H9 (cell line): ENCODE results near the gene IL1RAPL2. TPM values are rescaled to one million over a fixed set of nuclear protein-coding genes. Genes with fewer than 3 reads are reported as not detected.

Source experiments
- DNase-seq: peaks from one replicate; pipeline ENCODE4 v3.0.0-alpha.2; 2017
- H2AFZ ChIP-seq: one replicate; pipeline ENCODE4 v1.6.1; 2013; ENCODE audit warnings: mild to moderate bottlenecking, low read length, control low read depth, moderate library complexity
- H2AK5ac ChIP-seq: 2 replicates; pipeline ENCODE4 v1.6.1; 2013; ENCODE audit warnings: low read length, control low read depth, mixed read lengths; ENCODE audit not compliant: insufficient read length
- H2BK120ac ChIP-seq: one replicate; pipeline ENCODE4 v1.6.1; 2013; ENCODE audit warnings: low read depth, mild to moderate bottlenecking, low read length, control low read depth, inconsistent platforms; ENCODE audit not compliant: poor library complexity, severe bottlenecking
- H2BK12ac ChIP-seq: 2 replicates; pipeline ENCODE4 v1.6.1; 2013; ENCODE audit warnings: low read length, control low read depth, mixed read lengths, low read depth; ENCODE audit not compliant: insufficient read length
- H2BK15ac ChIP-seq: 2 replicates; pipeline ENCODE4 v1.6.1; 2013; ENCODE audit warnings: low read depth, low read length, control low read depth
- H2BK20ac ChIP-seq: one replicate; pipeline ENCODE4 v1.6.1; 2013; ENCODE audit warnings: low read depth, mild to moderate bottlenecking, low read length, control low read depth, inconsistent platforms; ENCODE audit not compliant: poor library complexity, severe bottlenecking
- H2BK5ac ChIP-seq: 2 replicates; pipeline ENCODE4 v1.6.1; 2013; ENCODE audit warnings: low read length, control low read depth, mixed read lengths; ENCODE audit not compliant: insufficient read length
- H3K14ac ChIP-seq: 2 replicates; pipeline ENCODE4 v1.6.1; 2013; ENCODE audit warnings: low read length, control low read depth; ENCODE audit not compliant: insufficient read depth
- H3K18ac ChIP-seq: 2 replicates; pipeline ENCODE4 v1.6.1; 2013; ENCODE audit warnings: low read depth, mild to moderate bottlenecking, mixed read lengths, low read length, control low read depth; ENCODE audit not compliant: insufficient read length
- H3K23ac ChIP-seq: 2 replicates; pipeline ENCODE4 v1.6.1; 2013; ENCODE audit warnings: low read length, control low read depth, mixed read lengths, low read depth; ENCODE audit not compliant: insufficient read length
- H3K23me2 ChIP-seq: 2 replicates; pipeline ENCODE4 v1.6.1; 2013; ENCODE audit warnings: low read depth, mild to moderate bottlenecking, mixed read lengths, low read length, control low read depth; ENCODE audit not compliant: insufficient read length, poor library complexity, severe bottlenecking
- H3K27ac ChIP-seq: 2 replicates; pipeline ENCODE4 v1.5.1; 2013; ENCODE audit warnings: low read length, control low read depth, mixed read lengths, low read depth; ENCODE audit not compliant: insufficient read length
- H3K27me3 ChIP-seq: 2 replicates; pipeline ENCODE4 v1.6.1; 2013; ENCODE audit warnings: low read length, control low read depth, inconsistent platforms; ENCODE audit not compliant: insufficient read depth
- H3K4ac ChIP-seq: 2 replicates; pipeline ENCODE4 v1.6.1; 2013; ENCODE audit warnings: low read depth, mild to moderate bottlenecking, control low read depth, inconsistent platforms, low read length, moderate library complexity
- H3K4me1 ChIP-seq: 2 replicates; pipeline ENCODE4 v1.6.1; 2013; ENCODE audit warnings: low read length, control low read depth, inconsistent platforms; ENCODE audit not compliant: insufficient read depth
- H3K4me2 ChIP-seq: 2 replicates; pipeline ENCODE4 v1.6.1; 2013; ENCODE audit warnings: low read length, control low read depth, mixed read lengths; ENCODE audit not compliant: insufficient read length, insufficient read depth
- H3K56ac ChIP-seq: 2 replicates; pipeline ENCODE4 v1.6.1; 2013; ENCODE audit warnings: low read depth, mild to moderate bottlenecking, mixed read lengths, low read length, control low read depth; ENCODE audit not compliant: insufficient read length
- H3K79me1 ChIP-seq: 2 replicates; pipeline ENCODE4 v1.6.1; 2013; ENCODE audit warnings: low read depth, mild to moderate bottlenecking, moderate library complexity, low read length, control low read depth, inconsistent platforms; ENCODE audit not compliant: insufficient read depth, poor library complexity, severe bottlenecking
- H3K79me2 ChIP-seq: 2 replicates; pipeline ENCODE4 v1.6.1; 2013; ENCODE audit warnings: low read length, control low read depth, inconsistent platforms; ENCODE audit not compliant: insufficient read depth
- H3K9ac ChIP-seq: 2 replicates; pipeline ENCODE4 v1.6.1; 2013; ENCODE audit warnings: low read length, control low read depth, mixed read lengths; ENCODE audit not compliant: insufficient read length; ENCODE audit errors: extremely low read depth
- H3K9me3 ChIP-seq: one replicate; pipeline ENCODE4 v1.6.1; 2013; ENCODE audit warnings: low read depth, low read length, inconsistent platforms; ENCODE audit not compliant: control insufficient read depth
- H3T11ph ChIP-seq: one replicate; pipeline ENCODE4 v1.6.1; 2013; ENCODE audit warnings: mild to moderate bottlenecking, low read length, control low read depth, inconsistent platforms
- H4K20me1 ChIP-seq: one replicate; pipeline ENCODE4 v1.6.1; 2013; ENCODE audit not compliant: control insufficient read depth, insufficient read length, insufficient read depth
- H4K5ac ChIP-seq: 2 replicates; pipeline ENCODE4 v1.6.1; 2013; ENCODE audit warnings: low read depth, mild to moderate bottlenecking, mixed read lengths, low read length, control low read depth; ENCODE audit not compliant: insufficient read length
- H4K8ac ChIP-seq: replicated peaks from 2 replicates; pipeline ENCODE4 v1.6.1; 2013; ENCODE audit warnings: low read length, control low read depth, mixed read lengths, low read depth; ENCODE audit not compliant: insufficient read length
- H4K91ac ChIP-seq: 2 replicates; pipeline ENCODE4 v1.6.1; 2013; ENCODE audit warnings: low read depth, mild to moderate bottlenecking, moderate library complexity, mixed read lengths, low read length, control low read depth; ENCODE audit not compliant: insufficient read length
- H3K27ac Mint-ChIP-seq, 3 experiments: 2 replicates in 2 of 3; 3 replicates in 1 of 3; pipeline ENCODE4 v1.8.0; 2020 to 2021; ENCODE audit warnings: mixed read lengths in 3 of 3, mild to moderate bottlenecking in 1 of 3, moderate library complexity in 1 of 3
- H3K27me3 Mint-ChIP-seq: 2 replicates; pipeline ENCODE4 v1.8.0; 2021; ENCODE audit warnings: low read depth, mild to moderate bottlenecking, moderate library complexity, mixed read lengths
- H3K36me3 Mint-ChIP-seq, 3 experiments: 2 replicates in 2 of 3; 3 replicates in 1 of 3; pipeline ENCODE4 v1.8.0; 2020 to 2021; ENCODE audit warnings: low read depth in 3 of 3, mixed read lengths in 3 of 3; ENCODE audit not compliant: insufficient read depth in 1 of 3
- H3K4me1 Mint-ChIP-seq, 2 experiments: 2 replicates each; pipeline ENCODE4 v1.8.0; 2020; ENCODE audit warnings: mixed read lengths in 2 of 2
- H3K4me3 Mint-ChIP-seq, 2 experiments: 2 replicates in 1 of 2; 3 replicates in 1 of 2; pipeline ENCODE4 v1.8.0; 2020 to 2021; ENCODE audit warnings: mild to moderate bottlenecking in 2 of 2, mixed read lengths in 2 of 2, moderate library complexity in 1 of 2
- H3K9me3 Mint-ChIP-seq, 2 experiments: 2 replicates in 1 of 2; 3 replicates in 1 of 2; pipeline ENCODE4 v1.8.0; 2020; ENCODE audit warnings: mild to moderate bottlenecking in 2 of 2, mixed read lengths in 2 of 2, moderate library complexity in 1 of 2
- WGBS: extraction: QIAGEN DNeasy Blood & Tissue Kit; methylation state at CpG from one replicate; pipeline ENCODE4 v1.1.7; 2013; ENCODE audit warnings: missing lambda C conversion rate, low lambda C conversion rate, mixed read lengths; ENCODE audit not compliant: insufficient read length; ENCODE audit errors: extremely low coverage; 5-methylcytosine and 5-hydroxymethylcytosine counted together
- total RNA-seq: library from RNA; stranded (reverse); gene quantifications from 2 replicates; pipeline ENCODE4 v1.2.1, GENCODE V29; 2021
- TF ChIP-seq, protein P1 (sequence below): fragments of 200-600 bp; sonication (generic); conservative IDR thresholded peaks from 3 replicates; pipeline ENCODE4 v1.8.0; 2021; ENCODE audit warnings: antibody characterized with exemption, mild to moderate bottlenecking

Gene IL1RAPL2
- total RNA-seq, 1 experiment from 2014 or later = not detected

DNA sequence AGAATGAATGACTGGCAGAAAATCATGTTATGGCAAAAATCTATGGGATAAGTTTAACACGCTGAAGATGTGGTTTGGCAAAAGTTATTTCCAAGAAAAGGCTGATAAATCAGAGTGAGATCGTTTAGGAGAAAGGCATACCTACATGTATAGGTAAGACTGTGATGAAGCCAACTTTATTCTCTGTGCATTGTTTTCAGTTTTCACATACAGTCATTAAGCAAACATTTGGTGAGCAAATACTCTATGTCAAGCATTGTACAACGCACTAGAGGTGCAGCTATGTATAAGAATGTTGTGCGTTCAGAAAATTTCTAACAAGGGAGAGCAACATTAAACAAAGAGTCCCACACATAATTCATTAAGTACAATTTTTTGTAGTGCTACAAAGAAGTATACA, 532.8 kb downstream of the IL1RAPL2 start:
- H3K9me3 Mint-ChIP-seq = peaks cover 0 to 51% of the 10 kb centered on the region in 2 experiments; a peak in 3 of 5 replicates
- no peak overlapping the region for H4K5ac ChIP-seq
- TF ChIP-seq, protein P1, sequence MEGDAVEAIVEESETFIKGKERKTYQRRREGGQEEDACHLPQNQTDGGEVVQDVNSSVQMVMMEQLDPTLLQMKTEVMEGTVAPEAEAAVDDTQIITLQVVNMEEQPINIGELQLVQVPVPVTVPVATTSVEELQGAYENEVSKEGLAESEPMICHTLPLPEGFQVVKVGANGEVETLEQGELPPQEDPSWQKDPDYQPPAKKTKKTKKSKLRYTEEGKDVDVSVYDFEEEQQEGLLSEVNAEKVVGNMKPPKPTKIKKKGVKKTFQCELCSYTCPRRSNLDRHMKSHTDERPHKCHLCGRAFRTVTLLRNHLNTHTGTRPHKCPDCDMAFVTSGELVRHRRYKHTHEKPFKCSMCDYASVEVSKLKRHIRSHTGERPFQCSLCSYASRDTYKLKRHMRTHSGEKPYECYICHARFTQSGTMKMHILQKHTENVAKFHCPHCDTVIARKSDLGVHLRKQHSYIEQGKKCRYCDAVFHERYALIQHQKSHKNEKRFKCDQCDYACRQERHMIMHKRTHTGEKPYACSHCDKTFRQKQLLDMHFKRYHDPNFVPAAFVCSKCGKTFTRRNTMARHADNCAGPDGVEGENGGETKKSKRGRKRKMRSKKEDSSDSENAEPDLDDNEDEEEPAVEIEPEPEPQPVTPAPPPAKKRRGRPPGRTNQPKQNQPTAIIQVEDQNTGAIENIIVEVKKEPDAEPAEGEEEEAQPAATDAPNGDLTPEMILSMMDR = no peak
- no peak overlapping the region for H2BK12ac ChIP-seq
- H3K9ac ChIP-seq = no peak overlapping the region
- H2BK15ac ChIP-seq = no peak overlapping the region
- H3K4me2 ChIP-seq = no peak overlapping the region
- H3T11ph ChIP-seq = no peak overlapping the region
- H3K27me3 ChIP-seq = no peaks in the 10 kb centered on the region
- no peak overlapping the region for H4K91ac ChIP-seq
- H3K9me3 ChIP-seq = no peaks in the 10 kb centered on the region
- no peak overlapping the region for H2BK120ac ChIP-seq
- H3K56ac ChIP-seq = no peak overlapping the region
- no CpG with 5 or more reads among the region's 4 CpGs for WGBS
- no peak overlapping the region for H4K8ac ChIP-seq
- H3K79me2 ChIP-seq = no peaks in the 10 kb centered on the region
- H3K27ac ChIP-seq = no peak overlapping the region
- H3K14ac ChIP-seq = no peak overlapping the region
- H3K4ac ChIP-seq = no peak overlapping the region
- H4K20me1 ChIP-seq = no peaks in the 10 kb centered on the region
- H3K23me2 ChIP-seq = no peaks in the 10 kb centered on the region
- no peak overlapping the region for H3K18ac ChIP-seq
- H3K27me3 Mint-ChIP-seq = peaks cover 1% of the 10 kb centered on the region; the same call in 1 of the 2 replicates
- DNase-seq = no peak
- H3K4me1 Mint-ChIP-seq = no peaks in the 10 kb centered on the region
- no peak overlapping the region for H2AK5ac ChIP-seq
- no peak overlapping the region for H3K4me3 Mint-ChIP-seq
- no peaks in the 10 kb centered on the region for H3K4me1 ChIP-seq
- H2AFZ ChIP-seq = no peak overlapping the region
- H2BK20ac ChIP-seq = no peak overlapping the region
- peaks cover 0 to 4% (median 0%) of the 10 kb centered on the region in 3 experiments; a peak in 1 of 7 replicates for H3K36me3 Mint-ChIP-seq
- no peak overlapping the region for H3K23ac ChIP-seq
- H3K27ac Mint-ChIP-seq = no peak overlapping the region
- H3K79me1 ChIP-seq = no peaks in the 10 kb centered on the region
- no peak overlapping the region for H2BK5ac ChIP-seq
